Lower leg skin (tissue), 3 donors: ENCODE measurements around the gene LDLR.

ENCODE experiments used
- CTCF ChIP-seq, 3 donors: fragments of 450-650 bp; IDR thresholded peaks; one replicate each; pipeline ENCODE4 v1.5.1; 2016; ENCODE audit warnings: antibody characterized with exemption in 3 of 3, mild to moderate bottlenecking in 3 of 3, moderate library complexity in 2 of 3
- POLR2A ChIP-seq, 2 donors: fragments of 450-650 bp; IDR thresholded peaks; one replicate each; pipeline ENCODE4 v1.6.1; 2016 to 2017; ENCODE audit warnings: antibody characterized with exemption in 2 of 2, mild to moderate bottlenecking in 1 of 2, moderate library complexity in 1 of 2

GRCh38 chr19:11172576-11172975, 83.3 kb downstream of the LDLR start:
- TF ChIP-seq POLR2A (IDR thresholded peaks at IDR 0.05) = no peak
- no peak for TF ChIP-seq CTCF (IDR thresholded peaks at IDR 0.05)
